OCI-LY1 (cell line): ENCODE measurements around the gene LDLRAD4.

Experiments
- H2AFZ ChIP-seq: fragments of 200-600 bp; sonication (generic), shearing (Covaris generic); 2 replicates; pipeline ENCODE4 v1.6.0; 2014; ENCODE audit warnings: antibody characterized with exemption, mild to moderate bottlenecking, low read length
- H3F3A ChIP-seq: fragments of 200-600 bp; sonication (generic), shearing (Covaris generic); 2 replicates; pipeline ENCODE4 v1.6.0; 2014; ENCODE audit warnings: mild to moderate bottlenecking, antibody characterized with exemption, low read length, moderate library complexity; ENCODE audit not compliant: insufficient read depth
- H3K27ac ChIP-seq: fragments of 200-600 bp; sonication (generic); 2 replicates; pipeline ENCODE4 v1.5.1; 2014; ENCODE audit warnings: low read length, mixed run types, mild to moderate bottlenecking, low read depth; ENCODE audit not compliant: poor library complexity, severe bottlenecking
- H3K27me3 ChIP-seq: fragments of 200-600 bp; sonication (generic); 2 replicates; pipeline ENCODE4 v1.6.0; 2014; ENCODE audit warnings: antibody characterized with exemption, mild to moderate bottlenecking, low read length, moderate library complexity; ENCODE audit not compliant: insufficient read depth
- H3K36me3 ChIP-seq: fragments of 200-600 bp; sonication (generic); 2 replicates; pipeline ENCODE4 v1.6.1; 2014; ENCODE audit warnings: mild to moderate bottlenecking, antibody characterized with exemption, low read length, moderate library complexity, mixed read lengths; ENCODE audit not compliant: insufficient read depth
- H3K4me1 ChIP-seq: fragments of 200-600 bp; sonication (generic); 2 replicates; pipeline ENCODE4 v1.5.1; 2014; ENCODE audit warnings: mild to moderate bottlenecking, low read length, moderate library complexity; ENCODE audit not compliant: insufficient read depth, severe bottlenecking
- H3K4me2 ChIP-seq: fragments of 200-600 bp; sonication (generic), shearing (Covaris generic); 2 replicates; pipeline ENCODE4 v1.6.1; 2014; ENCODE audit warnings: low read length
- H3K4me3 ChIP-seq: fragments of 200-600 bp; sonication (generic); 2 replicates; pipeline ENCODE4 v1.5.1; 2014; ENCODE audit warnings: low read length, low read depth, mild to moderate bottlenecking, mixed read lengths; ENCODE audit not compliant: poor library complexity, severe bottlenecking
- H3K79me2 ChIP-seq: fragments of 200-600 bp; shearing (Covaris generic); 2 replicates; pipeline ENCODE4 v1.6.1; 2016; ENCODE audit warnings: mixed run types, low read length, mixed read lengths; ENCODE audit not compliant: insufficient read depth
- H3K9ac ChIP-seq: fragments of 200-600 bp; sonication (generic), shearing (Covaris generic); 2 replicates; pipeline ENCODE4 v1.6.1; 2014; ENCODE audit warnings: mild to moderate bottlenecking, low read length, mixed read lengths
- H3K9me2 ChIP-seq: fragments of 200-600 bp; sonication (generic), shearing (Covaris generic); 2 replicates; pipeline ENCODE4 v1.6.1; 2014; ENCODE audit warnings: low read depth, mild to moderate bottlenecking, low read length, mixed read lengths
- H3K9me3 ChIP-seq: fragments of 200-600 bp; shearing (Covaris generic); 2 replicates; pipeline ENCODE4 v1.6.1; 2014; ENCODE audit warnings: low read length, mixed read lengths
- H4K20me1 ChIP-seq: fragments of 200-600 bp; sonication (generic), shearing (Covaris generic); 2 replicates; pipeline ENCODE4 v1.6.0; 2016; ENCODE audit warnings: mild to moderate bottlenecking, low read length; ENCODE audit not compliant: insufficient read depth
- EZH2 ChIP-seq: fragments of 200-600 bp; sonication (generic), shearing (Covaris generic); IDR thresholded peaks from 2 replicates; pipeline ENCODE4 v1.8.0; 2017; ENCODE audit warnings: borderline replicate concordance, mixed run types, mild to moderate bottlenecking, antibody characterized with exemption, low read length, moderate library complexity, mixed read lengths
- TF ChIP-seq, protein P1 (sequence below): fragments of 200-600 bp; sonication (generic), shearing (Covaris generic); IDR thresholded peaks from 2 replicates; pipeline ENCODE4 v1.5.1; 2017; ENCODE audit warnings: mild to moderate bottlenecking, antibody characterized with exemption, low read length, moderate library complexity, mixed read lengths

LDLRAD4 gene

DNA sequence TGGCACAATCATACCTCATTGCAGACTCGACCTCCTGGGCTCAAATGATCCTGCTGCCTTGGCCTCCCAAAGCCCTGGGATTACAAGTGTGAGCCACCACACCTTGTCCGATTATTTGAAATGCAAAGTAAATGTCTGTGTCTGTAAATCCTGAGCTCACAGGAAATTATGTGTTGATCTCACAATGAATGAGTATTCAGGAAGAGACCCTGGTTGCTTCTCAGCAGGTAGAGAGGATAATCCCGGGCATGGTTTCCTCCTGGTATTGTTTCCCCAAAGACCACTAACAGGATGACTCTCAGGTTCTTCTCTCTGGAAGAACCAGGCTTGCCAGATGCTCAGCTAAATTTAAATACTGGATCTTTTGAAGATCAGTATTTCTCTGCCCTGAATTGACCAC lies 147.6 kb downstream of the LDLRAD4 start:
- Histone ChIP-seq H3K9ac (no peak overlapping the region), H3F3A (no peaks in the 10 kb centered on the region), H4K20me1 (no peaks in the 10 kb centered on the region), H3K9me2 (no peaks in the 10 kb centered on the region), H3K27me3 (peaks cover 10% of the 10 kb centered on the region; the same call in 1 of the 2 replicates), H3K9me3 (no peaks in the 10 kb centered on the region), H3K36me3 (no peaks in the 10 kb centered on the region), H3K4me3 (no peak overlapping the region), H3K4me1 (peaks cover 5% of the 10 kb centered on the region), H3K79me2 (no peaks in the 10 kb centered on the region), H3K4me2 (no peak overlapping the region), H3K27ac (no peak overlapping the region), H2AFZ (no peak overlapping the region)
- TF ChIP-seq, protein P1, sequence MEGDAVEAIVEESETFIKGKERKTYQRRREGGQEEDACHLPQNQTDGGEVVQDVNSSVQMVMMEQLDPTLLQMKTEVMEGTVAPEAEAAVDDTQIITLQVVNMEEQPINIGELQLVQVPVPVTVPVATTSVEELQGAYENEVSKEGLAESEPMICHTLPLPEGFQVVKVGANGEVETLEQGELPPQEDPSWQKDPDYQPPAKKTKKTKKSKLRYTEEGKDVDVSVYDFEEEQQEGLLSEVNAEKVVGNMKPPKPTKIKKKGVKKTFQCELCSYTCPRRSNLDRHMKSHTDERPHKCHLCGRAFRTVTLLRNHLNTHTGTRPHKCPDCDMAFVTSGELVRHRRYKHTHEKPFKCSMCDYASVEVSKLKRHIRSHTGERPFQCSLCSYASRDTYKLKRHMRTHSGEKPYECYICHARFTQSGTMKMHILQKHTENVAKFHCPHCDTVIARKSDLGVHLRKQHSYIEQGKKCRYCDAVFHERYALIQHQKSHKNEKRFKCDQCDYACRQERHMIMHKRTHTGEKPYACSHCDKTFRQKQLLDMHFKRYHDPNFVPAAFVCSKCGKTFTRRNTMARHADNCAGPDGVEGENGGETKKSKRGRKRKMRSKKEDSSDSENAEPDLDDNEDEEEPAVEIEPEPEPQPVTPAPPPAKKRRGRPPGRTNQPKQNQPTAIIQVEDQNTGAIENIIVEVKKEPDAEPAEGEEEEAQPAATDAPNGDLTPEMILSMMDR, result no peak

DNA sequence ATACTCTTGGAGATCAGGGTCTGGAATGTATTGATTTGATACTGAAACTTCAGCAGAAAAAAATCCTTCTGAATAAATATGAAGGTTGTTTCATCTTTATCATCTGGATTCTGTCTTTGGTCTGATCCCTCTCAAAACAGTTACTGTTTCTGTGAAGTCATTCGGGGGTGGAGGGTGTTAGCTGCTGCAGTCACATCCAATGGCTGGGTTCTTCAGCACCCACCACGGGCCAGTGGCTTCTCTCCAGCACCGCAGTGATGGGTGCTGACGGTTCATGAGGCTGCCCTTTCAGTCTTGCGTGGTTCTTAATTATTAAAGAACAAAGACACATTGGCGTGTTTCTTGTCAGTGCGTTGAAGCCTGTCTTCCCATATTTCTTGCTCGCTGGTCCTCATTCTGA lies 148.0 kb downstream of the LDLRAD4 start:
- no peaks in the 10 kb centered on the region for H3K9me3 ChIP-seq
- no peaks in the 10 kb centered on the region for H3K79me2 ChIP-seq
- no peak overlapping the region for H3K4me3 ChIP-seq
- TF ChIP-seq EZH2, result no peak
- TF ChIP-seq, protein P1, result no peak
- H3K4me2 ChIP-seq, result no peak overlapping the region
- H3K9me2 ChIP-seq, result no peaks in the 10 kb centered on the region
- peaks cover 10% of the 10 kb centered on the region; the same call in 1 of the 2 replicates for H3K27me3 ChIP-seq
- no peak overlapping the region for H3K9ac ChIP-seq
- no peak overlapping the region for H3K27ac ChIP-seq
- H2AFZ ChIP-seq, result no peak overlapping the region
- no peaks in the 10 kb centered on the region for H3F3A ChIP-seq
- peaks cover 5% of the 10 kb centered on the region for H3K4me1 ChIP-seq
- H4K20me1 ChIP-seq, result no peaks in the 10 kb centered on the region
- no peaks in the 10 kb centered on the region for H3K36me3 ChIP-seq

DNA sequence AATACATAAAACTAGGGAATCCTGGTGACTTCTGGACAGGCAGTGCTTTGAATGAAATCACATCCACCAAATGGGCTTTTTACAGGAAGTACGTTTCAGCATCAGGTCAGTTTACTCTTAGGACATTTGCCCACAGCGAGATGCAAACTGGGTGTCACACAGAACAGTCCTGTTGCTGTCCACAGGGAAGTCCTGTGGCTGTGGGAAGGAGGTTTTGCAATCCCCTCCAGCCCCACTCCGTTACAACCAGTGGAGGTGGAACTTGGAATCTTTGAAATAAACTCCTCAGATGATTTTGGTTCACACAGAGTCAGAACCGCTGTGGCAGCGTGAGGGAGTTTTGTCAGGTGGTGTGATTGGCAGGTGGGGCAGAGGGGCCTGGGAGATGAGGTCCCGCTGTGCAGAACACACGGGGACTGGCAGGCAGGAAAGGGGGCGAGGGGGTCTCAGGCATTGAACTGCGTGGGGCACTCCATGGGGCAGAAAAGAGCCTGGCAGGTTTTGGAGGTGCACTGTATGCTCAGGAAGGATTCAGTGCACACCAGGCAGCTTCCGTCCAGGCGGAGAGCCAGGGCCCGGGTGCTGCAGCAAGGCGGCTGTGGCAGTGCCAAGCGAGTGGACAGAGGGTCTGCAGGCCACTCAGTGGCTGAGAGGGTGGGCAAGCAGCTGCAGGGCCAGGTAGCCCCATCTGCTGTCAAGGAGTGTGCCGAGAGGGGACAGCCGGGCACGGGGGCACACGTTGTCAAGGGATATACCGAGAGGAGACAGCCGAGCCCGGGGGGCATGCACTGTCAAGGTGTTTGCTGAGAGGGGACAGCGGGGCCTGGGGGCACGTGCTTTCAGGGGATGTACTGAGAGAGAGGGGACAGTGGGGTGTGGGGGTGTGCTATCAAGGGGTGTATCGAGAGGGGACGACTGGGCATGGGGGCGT lies 148.7 kb downstream of the LDLRAD4 start:
- no peak for TF ChIP-seq EZH2
- TF ChIP-seq, protein P1, result no peak
- Histone ChIP-seq H3K27me3 (peaks cover 10% of the 10 kb centered on the region; the same call in 1 of the 2 replicates), H3K36me3 (no peaks in the 10 kb centered on the region), H3K27ac (no peak overlapping the region), H3K4me1 (peaks cover 11% of the 10 kb centered on the region), H3K9ac (no peak overlapping the region), H2AFZ (no peak overlapping the region), H3F3A (no peaks in the 10 kb centered on the region), H4K20me1 (no peaks in the 10 kb centered on the region), H3K9me2 (no peaks in the 10 kb centered on the region), H3K4me2 (no peak overlapping the region), H3K9me3 (no peaks in the 10 kb centered on the region), H3K79me2 (no peaks in the 10 kb centered on the region), H3K4me3 (no peak overlapping the region)
